IMR-90 (cell line): ENCODE results near the gene SKAP1.

Experiments used
- CEBPB ChIP-seq: IDR thresholded peaks from 2 replicates; pipeline ENCODE4 v1.6.1; 2012; ENCODE audit warnings: low read depth, low read length, improper control_type of control experiment
- POLR2A ChIP-seq: IDR thresholded peaks from 2 replicates; pipeline ENCODE4 v1.6.1; 2012; ENCODE audit warnings: mild to moderate bottlenecking, low read depth, low read length
- RCOR1 ChIP-seq: IDR thresholded peaks from 2 replicates; pipeline ENCODE4 v1.6.1; 2012; ENCODE audit warnings: mild to moderate bottlenecking, low read length, improper control_type of control experiment; ENCODE audit not compliant: insufficient replicate concordance
- TF ChIP-seq, protein P1 (sequence below): conservative IDR thresholded peaks from 2 replicates; pipeline ENCODE4 v1.5.1; 2012; ENCODE audit warnings: mild to moderate bottlenecking, low read depth, low read length, improper control_type of control experiment

DNA sequence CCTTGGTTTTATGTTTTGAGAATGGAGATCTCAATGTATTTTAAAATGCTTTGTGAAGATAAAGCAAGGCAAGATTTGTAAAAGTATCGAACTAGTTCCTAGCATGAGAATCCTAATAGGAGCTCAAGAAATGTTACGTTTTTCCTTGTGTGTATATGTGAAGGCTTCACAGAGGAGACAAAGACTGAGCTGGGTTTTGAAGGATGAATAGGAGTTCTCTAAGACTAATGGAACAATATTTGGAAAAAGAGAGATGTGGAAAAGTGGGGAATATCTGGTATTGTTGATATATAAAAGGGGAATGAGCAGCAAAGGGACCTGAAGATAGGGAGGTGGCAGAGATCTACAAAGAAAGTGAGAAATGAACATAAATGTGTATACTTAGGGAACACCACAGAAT is 195.1 kb downstream of the SKAP1 start:
- TF ChIP-seq RCOR1: no peak
- TF ChIP-seq, protein P1, sequence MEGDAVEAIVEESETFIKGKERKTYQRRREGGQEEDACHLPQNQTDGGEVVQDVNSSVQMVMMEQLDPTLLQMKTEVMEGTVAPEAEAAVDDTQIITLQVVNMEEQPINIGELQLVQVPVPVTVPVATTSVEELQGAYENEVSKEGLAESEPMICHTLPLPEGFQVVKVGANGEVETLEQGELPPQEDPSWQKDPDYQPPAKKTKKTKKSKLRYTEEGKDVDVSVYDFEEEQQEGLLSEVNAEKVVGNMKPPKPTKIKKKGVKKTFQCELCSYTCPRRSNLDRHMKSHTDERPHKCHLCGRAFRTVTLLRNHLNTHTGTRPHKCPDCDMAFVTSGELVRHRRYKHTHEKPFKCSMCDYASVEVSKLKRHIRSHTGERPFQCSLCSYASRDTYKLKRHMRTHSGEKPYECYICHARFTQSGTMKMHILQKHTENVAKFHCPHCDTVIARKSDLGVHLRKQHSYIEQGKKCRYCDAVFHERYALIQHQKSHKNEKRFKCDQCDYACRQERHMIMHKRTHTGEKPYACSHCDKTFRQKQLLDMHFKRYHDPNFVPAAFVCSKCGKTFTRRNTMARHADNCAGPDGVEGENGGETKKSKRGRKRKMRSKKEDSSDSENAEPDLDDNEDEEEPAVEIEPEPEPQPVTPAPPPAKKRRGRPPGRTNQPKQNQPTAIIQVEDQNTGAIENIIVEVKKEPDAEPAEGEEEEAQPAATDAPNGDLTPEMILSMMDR: no peak
- no peak for TF ChIP-seq POLR2A
- no peak for TF ChIP-seq CEBPB
